Measurements from ENCODE around the gene NEFH.
"Not testable (repeated sequence)": the region's sequence is repeated elsewhere in the genome, so short reads cannot be mapped to it uniquely, and the experiment has no call there.

The NEFH gene

GRCh38 chr22:29469755-29470154, 10.3 kb upstream of the NEFH start:
- no peak for FAIRE-seq

DNA sequence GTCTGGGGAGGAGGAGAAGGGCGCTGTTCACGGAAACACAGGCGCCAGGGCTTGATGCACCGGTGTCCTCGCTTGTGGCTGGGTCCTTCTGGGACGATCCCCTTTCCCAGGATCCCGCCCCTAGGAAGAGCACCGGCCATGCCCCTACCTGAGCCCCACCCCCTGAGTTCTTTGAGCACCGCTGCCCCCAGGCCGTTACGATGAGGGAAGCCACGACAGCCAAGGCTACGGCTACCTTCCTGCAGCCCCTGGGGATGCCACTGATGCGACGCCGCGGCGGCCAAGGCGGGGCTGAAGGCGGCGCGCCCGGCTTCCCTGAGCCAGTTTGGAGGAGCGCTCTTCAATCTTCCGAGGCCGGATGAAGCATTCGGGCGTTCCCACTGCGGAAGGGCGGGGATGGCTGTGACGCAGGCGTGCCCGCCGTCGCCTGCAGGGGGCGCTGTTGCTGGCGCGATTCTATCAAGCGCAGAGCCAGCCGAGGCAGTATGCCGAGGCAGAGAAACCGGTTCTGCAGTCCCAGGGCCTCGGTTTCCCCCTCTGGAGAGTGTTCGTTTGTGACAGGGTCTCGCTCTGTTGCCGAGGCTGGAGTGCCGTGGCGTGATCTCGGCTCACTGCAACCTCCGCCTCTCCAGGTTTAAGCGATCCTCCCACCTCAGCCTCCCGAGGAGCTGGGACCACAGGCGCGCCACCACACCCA, 9.7 kb upstream of the NEFH start:
- no peak for FAIRE-seq

DNA sequence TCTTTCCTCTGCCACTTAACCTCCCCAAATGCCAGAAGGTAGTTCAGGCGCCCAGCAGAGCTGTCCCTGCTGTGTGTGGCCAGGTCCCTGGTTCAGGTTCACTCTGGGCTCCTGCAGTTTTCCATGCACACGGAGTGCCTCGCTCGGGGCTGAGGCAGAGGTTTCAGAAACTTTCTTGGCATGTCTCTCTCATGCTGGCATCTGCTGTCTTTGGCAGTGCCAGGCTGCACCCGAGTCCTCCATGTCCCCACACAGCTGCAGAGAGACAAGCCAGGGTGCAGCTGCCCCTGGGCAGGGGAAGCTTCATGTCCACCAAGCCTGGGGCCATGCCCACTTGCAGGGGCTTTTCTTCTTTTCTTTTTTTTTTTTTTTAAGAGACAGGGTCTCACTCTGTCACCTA, 7.0 kb upstream of the NEFH start:
- FAIRE-seq: no peak

- no peak for FAIRE-seq
Observed at GRCh38 chr22:29475550-29475949, 4.5 kb upstream of the NEFH start.

- no peak for FAIRE-seq
Observed at GRCh38 chr22:29476116-29476515, 3.9 kb upstream of the NEFH start.

DNA sequence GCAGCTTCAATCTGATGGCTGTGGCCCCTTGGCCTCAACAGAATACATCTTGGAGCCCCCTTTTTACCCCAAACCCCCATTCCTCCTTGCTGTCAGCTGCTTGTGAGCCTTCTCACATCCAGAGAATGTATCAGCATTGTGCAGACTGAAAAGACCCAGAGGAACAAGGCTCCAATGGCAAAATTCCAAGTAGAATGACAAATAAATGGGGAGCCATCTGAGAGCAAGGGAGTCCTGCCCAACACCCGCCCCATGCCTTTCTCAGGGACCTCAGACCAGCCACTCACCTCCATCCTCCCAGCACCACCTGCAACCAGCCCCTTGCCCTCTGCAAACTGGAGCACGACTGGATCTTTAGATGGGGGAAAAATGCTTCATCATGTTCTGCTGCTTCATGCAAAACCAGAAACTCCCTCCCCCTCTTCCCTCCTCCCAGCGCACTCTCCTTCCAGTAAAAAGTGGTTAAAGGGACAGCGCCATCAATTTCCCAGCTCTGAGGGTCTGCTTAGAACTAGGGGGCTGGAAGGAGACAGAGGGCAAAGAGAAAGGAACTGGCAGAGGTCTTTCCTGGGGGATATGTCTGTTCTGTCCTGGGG, 2.2 kb upstream of the NEFH start:
- no peak for FAIRE-seq

GRCh38 chr22:29478326-29479276, 1.4 kb upstream of the NEFH start:
- FAIRE-seq: no peak

GRCh38 chr22:29480262-29480511, 169 bp downstream of the NEFH start:
- FAIRE-seq: no peak

DNA sequence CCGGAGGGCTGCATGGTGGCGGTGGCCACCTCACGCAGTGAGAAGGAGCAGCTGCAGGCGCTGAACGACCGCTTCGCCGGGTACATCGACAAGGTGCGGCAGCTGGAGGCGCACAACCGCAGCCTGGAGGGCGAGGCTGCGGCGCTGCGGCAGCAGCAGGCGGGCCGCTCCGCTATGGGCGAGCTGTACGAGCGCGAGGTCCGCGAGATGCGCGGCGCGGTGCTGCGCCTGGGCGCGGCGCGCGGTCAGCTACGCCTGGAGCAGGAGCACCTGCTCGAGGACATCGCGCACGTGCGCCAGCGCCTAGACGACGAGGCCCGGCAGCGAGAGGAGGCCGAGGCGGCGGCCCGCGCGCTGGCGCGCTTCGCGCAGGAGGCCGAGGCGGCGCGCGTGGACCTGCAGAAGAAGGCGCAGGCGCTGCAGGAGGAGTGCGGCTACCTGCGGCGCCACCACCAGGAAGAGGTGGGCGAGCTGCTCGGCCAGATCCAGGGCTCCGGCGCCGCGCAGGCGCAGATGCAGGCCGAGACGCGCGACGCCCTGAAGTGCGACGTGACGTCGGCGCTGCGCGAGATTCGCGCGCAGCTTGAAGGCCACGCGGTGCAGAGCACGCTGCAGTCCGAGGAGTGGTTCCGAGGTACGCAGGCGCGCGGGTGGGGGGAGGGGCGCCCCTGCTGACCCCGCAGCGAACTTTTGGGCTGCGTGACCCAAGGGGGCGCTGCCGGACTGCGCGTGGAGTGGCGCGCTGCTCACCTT, 670 bp downstream of the NEFH start:
- FAIRE-seq: no peak

GRCh38 chr22:29481265-29482000, 1.4 kb downstream of the NEFH start:
- FAIRE-seq: no peak

DNA sequence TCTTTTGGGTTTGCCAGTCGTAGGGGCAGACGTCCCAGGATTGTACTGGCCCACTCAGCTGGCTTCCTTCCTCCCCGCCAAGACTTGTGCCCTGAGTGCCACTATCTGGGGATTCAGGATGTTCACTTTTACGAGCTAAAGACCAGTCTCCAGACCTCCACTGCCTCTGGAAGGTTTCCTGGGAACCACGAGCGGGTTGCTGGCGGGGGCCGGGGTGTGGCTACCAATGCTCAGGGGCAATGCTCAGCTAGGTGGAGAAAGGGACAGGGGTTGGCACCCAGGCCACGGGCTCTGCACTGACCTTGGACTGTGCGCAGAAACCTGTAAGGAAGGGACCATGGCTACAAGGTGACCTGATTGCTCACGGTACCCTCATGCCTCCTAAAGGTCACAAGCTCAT, 2.2 kb downstream of the NEFH start:
- no peak for FAIRE-seq

DNA sequence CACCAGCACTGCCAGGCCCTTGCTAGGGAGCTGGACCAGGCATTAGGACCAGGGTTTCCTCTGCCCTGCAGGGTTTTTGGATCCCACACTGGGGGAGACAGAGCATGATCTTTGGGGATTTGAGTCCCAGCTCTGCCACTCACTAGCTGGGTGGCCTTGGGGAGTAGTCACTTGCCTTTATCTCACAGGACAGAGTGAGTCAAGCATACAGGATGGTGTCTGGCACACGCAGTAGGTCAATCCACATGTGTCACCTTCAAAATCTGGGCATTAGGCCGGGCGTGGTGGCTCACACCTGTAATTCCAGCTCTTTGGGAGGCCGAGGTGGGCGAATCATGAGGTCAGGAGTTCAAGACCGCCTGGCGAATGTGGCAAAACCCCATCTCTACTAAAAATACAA, 2.7 kb downstream of the NEFH start:
- FAIRE-seq: no peak

- FAIRE-seq: no peak
Observed at GRCh38 chr22:29483254-29483653, 3.2 kb downstream of the NEFH start.

DNA sequence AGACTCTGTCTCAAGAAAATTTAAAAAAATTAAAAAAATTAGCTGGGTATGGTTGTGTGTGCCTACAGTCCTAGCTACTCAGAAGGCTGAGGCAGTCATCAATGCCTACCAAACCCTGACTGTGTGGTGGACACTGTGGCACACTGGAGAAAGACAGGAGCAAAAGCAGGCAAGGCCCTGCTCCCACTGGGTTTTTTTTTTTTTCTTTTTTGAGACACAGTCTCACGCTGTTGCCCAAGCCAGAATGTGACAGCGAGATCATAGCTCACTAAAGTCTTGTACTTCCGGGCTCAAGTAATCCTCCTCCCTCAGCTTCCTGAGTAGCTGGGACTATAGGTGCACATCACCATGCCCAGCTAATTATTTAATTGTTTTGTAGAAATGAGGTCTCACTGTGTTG, 4.6 kb downstream of the NEFH start:
- no peak for FAIRE-seq

GRCh38 chr22:29485448-29485847, 5.4 kb downstream of the NEFH start:
- no peak for FAIRE-seq

GRCh38 chr22:29487426-29487986, 7.5 kb downstream of the NEFH start:
- FAIRE-seq: no peak

DNA sequence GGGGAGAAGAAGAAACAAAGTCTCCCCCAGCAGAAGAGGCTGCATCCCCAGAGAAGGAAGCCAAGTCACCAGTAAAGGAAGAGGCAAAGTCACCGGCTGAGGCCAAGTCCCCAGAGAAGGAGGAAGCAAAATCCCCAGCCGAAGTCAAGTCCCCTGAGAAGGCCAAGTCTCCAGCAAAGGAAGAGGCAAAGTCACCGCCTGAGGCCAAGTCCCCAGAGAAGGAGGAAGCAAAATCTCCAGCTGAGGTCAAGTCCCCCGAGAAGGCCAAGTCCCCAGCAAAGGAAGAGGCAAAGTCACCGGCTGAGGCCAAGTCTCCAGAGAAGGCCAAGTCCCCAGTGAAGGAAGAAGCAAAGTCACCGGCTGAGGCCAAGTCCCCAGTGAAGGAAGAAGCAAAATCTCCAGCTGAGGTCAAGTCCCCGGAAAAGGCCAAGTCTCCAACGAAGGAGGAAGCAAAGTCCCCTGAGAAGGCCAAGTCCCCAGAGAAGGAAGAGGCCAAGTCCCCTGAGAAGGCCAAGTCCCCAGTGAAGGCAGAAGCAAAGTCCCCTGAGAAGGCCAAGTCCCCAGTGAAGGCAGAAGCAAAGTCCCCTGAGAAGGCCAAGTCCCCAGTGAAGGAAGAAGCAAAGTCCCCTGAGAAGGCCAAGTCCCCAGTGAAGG, 9.2 kb downstream of the NEFH start:
- not testable (repeated sequence) for FAIRE-seq

DNA sequence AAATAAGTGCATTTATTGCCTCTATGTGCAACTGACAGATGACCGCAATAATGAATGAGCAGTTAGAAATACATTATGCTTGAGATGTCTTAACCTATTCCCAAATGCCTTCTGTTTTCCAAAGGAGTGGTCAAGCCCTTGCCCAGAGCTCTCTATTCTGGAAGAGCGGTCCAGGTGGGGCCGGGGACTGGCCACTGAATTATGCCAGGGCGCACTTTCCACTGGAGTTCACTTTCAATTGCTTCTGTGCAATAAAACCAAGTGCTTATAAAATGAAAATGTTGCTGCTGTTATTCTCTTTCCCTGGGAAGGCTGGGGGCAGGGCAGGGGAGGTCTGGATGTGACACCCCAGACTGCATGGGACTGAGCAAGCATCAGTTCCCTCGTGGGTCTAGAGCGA, 11.0 kb downstream of the NEFH start:
- no peak for FAIRE-seq

- no peak for FAIRE-seq
Observed at GRCh38 chr22:29493636-29494035, 13.6 kb downstream of the NEFH start.

GRCh38 chr22:29499852-29500251, 19.8 kb downstream of the NEFH start:
- no peak for FAIRE-seq

GRCh38 chr22:29503811-29504372, 23.9 kb downstream of the NEFH start:
- FAIRE-seq: no peak

Measured in endometrium (tissue), 2 donors.